Epithelial cell of prostate (primary cell): Measurements from ENCODE around the gene FOXI2.

ENCODE experiments used
- DNase-seq: peaks from one replicate; pipeline ENCODE4 v3.0.0-alpha.2; 2011; ENCODE audit warnings: low read depth, low spot score
- H3K27ac ChIP-seq: fragments of 450-650 bp; 2 replicates; pipeline ENCODE4 v1.5.1; 2017; ENCODE audit warnings: mild to moderate bottlenecking

FOXI2 gene

DNA sequence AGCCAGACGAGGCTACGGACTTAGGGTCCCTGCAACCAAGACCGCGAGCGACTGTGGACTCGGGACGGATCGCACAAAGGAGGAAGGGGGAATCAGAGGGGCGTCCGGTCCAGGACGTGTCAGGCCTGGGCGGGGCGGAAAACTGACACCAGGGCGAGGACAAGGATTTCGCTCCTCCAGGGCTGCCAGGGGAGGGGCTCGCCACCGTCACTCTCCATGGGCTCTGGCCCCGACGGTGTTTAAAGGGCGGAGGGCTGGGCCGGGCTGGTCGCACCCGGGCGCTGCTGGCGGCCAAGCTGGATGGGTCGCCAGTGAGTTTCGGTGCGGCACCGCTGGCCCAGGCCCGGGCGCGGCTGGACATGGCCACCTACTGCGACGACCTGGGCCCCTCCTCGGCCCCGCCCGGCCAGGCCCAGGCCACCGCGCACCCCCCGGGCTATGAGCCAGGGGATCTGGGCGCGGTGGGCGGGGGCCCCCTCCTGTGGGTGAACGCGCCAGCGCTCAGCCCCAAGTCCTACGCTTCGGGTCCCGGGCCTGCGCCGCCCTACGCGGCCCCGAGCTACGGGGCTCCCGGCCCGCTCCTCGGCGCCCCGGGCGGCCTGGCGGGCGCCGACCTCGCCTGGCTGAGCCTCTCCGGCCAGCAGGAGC, at the start of gene FOXI2:
Gene FOXI2, plus strand, starts transcription at position 271 of the 648 bp plus-strand sequence. Its CDS starts 89 bp downstream, at position 360.
- H3K27ac ChIP-seq = no peak within 1 kb of the TSS
- no peak for DNase-seq

DNA sequence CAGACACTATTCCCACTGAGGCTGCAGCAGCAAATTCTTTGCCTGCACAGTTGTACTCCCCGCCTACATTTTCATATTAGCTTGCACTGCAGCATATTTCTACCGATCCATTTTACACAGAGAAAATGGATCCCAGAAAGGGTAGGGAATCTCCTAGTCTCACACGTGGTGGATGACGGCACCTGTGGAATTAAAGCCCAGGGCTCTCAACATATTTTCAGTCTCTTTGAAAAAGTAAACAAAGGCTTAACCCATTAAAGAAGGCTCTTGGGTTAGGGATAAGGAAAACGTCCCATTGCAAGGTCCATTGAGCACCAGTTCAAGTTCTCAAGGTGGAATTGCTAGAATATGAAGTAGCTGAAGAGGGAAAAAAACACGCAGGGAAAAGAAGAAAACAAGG, 49.4 kb upstream of the FOXI2 start:
- no peak overlapping the region for H3K27ac ChIP-seq
- no peak for DNase-seq

- no peak overlapping the region for H3K27ac ChIP-seq
- DNase-seq = no peak
These were observed 46.7 kb upstream of the FOXI2 start for GRCh38 chr10:127690176-127690835.

- no peak overlapping the region for H3K27ac ChIP-seq
- DNase-seq = no peak
These were observed 42.3 kb upstream of the FOXI2 start for GRCh38 chr10:127694580-127695193.

DNA sequence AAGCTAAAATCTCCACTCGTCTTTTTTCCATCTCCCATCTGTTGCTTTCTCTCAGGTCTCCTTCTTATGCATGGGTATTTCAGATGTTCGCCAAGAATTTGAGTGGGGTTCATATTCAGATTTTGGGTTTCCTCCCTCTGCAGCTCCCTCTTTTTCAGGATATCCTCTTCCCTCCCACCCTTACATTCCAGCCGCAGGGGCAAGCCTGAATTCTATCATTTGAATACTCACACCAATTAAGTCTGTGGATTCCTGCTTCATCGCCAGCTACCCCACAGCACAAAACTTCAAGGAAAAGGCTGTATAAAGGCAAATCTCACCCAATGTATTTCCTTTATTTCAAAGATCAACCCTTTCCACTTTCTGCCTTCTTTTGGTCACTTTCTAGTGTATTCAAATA, 41.6 kb upstream of the FOXI2 start:
- no peak for DNase-seq
- no peak overlapping the region for H3K27ac ChIP-seq

GRCh38 chr10:127698886-127699285, 38.1 kb upstream of the FOXI2 start:
- no peak overlapping the region for H3K27ac ChIP-seq
- DNase-seq = no peak

DNA sequence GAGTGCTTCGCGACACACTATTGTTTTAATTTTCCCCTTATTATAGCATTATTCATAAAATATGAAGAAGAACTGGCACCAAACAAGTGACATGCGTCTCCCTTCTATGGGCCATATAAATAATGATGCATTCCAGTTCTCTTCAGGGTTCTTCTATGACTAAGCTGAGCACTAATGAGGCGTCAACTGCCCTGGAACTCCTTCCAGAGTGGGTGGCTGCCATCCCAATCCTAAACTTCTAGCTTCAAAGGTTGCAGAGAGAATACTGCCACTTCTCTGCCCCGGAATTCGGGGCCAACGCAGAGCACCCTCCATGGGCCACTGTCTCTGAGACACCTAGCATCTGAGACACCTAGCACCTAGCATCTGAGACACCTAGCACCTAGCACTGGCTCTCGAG, 37.7 kb upstream of the FOXI2 start:
- DNase-seq = no peak

DNA sequence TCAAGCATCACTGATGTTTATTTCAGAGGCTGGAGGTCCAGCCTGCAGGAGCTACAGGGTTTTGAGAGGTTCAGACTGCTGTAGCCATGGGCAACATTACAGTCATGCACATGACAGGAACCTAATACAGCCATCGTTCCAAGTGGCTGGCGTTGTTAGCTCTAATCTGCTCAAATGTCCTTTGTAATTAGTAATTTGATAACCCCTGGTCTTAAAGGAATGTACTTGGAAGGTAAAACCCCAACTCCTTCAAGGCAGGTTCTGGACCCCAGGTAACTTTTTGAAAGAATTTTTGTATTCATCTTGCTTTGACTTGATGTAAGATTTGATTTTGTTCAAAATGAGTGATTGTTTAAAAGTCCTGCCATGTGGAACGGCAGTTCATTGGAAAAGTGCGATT, 34.7 kb upstream of the FOXI2 start:
- DNase-seq = no peak
- H3K27ac ChIP-seq = no peak overlapping the region

More for the DNA sequence above, 37.7 kb upstream of the FOXI2 start:
- no peak overlapping the region for H3K27ac ChIP-seq

DNA sequence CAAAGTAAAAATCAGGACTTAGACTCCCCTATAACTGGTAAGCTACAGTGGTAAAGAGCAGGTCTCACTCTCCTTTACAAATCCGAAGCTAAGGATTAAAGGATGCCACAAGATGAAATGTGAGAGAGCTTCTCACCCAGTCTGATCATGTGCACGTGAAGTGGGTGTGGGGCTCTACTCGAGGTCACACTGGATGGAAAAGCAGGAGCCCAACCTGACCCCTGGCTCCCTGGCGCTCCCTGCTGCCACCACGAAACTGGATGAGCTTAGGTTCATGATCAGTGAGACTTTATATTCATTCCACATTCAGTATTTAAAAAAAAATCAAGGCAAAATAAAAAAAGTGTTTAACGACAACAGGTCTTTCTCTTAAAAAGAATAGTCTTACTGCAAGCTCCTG, 21.7 kb upstream of the FOXI2 start:
- no peak for DNase-seq
- no peak overlapping the region for H3K27ac ChIP-seq

DNA sequence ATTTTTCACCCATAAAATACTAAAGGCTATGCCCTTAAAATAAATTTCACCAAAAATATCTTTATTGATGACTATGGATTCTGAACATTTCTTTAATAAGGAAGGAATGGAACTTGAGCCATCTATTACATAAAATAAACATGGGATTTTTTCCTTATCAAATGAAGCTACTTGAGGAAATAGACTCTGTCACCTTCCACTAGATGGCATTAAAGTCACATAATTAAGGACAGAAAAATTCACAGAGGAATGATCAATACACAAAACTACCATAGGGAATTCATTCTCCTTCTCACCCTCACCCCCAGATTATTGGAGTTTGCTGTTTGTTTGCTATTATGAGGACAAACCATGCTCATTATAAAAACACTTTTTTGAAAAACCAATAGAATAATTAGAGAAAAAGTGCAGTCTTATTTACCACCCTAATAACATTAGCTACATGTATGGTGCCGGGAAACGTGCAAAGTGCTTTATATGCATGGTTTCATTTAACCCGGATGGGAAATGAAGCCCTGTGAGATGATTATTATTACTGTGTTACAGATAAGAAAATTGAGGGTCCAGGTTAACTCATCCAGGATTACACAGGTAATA, 21.1 kb upstream of the FOXI2 start:
- no peak for DNase-seq

DNA sequence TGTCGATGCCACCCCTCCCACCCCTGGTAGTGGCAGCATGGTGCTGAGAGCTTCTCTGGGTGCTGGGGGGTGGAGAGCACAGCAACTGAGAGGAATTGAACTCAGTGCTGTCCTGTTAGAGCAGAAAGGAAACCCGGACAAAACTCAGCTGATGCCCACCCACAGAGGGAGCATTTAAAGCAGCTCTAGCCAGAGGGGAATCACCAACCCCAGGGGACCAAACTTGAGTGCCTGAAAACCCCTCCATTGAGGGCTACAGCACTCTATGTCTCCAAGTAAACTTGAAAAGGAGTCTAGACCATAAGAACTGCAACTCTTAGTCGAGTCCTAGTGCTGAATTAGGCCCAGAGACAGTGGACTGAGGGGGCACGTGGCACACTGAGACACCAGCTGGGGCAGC, 16.8 kb upstream of the FOXI2 start:
- no peak overlapping the region for H3K27ac ChIP-seq
- no peak for DNase-seq

More for the DNA sequence above, 21.1 kb upstream of the FOXI2 start:
- H3K27ac ChIP-seq = no peak overlapping the region

DNA sequence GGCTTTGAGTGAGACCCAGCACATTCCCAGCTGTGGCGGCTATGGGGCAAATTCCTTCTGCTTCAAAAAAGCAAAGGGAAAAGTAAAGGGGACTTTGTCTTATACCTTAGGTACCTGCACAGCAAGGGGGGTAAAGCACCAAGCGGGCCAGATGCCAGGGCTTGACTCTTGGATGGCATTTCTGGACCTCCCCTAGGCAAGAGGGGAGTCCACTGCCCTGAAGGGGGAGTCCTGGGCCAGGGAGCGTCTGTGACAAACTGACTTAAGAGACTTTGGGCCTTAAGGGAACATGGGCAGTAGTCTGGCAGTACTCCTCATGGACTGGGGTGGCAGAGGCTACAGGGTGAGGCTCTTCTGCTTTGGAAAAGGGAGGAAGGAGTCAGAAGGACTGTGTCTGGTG, 16.1 kb upstream of the FOXI2 start:
- no peak overlapping the region for H3K27ac ChIP-seq
- DNase-seq = no peak

DNA sequence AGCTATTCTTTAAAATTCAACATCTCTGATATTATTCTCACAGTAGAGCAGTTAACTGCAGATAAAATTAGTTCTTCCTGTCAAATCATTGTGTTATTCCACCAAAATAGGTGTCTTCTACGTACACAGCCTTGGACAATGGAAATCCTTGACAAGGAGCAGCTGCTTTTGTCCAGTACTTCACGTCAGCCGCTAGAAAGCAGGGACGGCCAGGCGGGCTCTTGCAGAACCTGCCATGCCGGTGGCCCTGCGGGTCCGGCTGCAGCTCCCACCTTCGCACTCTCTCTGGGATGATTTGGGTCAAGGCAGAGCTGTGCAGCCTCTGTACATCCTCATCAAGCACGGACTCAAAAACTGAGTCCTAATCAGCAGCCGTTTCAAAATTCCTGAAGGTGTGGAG, 2.2 kb upstream of the FOXI2 start:
- no peak overlapping the region for H3K27ac ChIP-seq
- no peak for DNase-seq

DNA sequence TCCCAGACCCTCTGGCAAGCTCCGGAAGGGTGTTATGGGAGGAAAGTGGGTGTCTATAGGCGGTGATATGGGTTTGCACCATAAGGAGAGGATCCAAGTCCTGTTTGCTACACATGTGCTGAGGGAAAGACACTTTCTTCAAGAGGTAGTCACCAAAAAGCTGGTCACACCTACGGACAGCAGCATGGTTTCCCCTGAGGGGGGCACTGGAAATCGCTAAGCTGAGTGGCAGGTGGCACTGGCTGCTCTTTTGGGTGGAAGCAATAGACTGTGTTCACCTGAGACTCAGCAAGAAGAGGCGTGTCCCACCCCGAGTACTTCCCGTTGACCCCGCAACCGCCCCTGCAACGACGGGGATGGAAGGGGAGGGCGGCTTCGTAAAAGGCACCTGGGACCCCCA, 1.8 kb upstream of the FOXI2 start:
- no peak for DNase-seq
- H3K27ac ChIP-seq = no peak overlapping the region

GRCh38 chr10:127735723-127736221, 1.2 kb upstream of the FOXI2 start:
- DNase-seq = no peak
- H3K27ac ChIP-seq = no peak overlapping the region

- no peak overlapping the region for H3K27ac ChIP-seq
These were observed 617 bp upstream of the FOXI2 start for GRCh38 chr10:127736222-127736914.

GRCh38 chr10:127737563-127738511, 852 bp downstream of the FOXI2 start:
- H3K27ac ChIP-seq = no peak overlapping the region
- no peak for DNase-seq

More at GRCh38 chr10:127736222-127736914, 617 bp upstream of the FOXI2 start:
- DNase-seq = no peak

DNA sequence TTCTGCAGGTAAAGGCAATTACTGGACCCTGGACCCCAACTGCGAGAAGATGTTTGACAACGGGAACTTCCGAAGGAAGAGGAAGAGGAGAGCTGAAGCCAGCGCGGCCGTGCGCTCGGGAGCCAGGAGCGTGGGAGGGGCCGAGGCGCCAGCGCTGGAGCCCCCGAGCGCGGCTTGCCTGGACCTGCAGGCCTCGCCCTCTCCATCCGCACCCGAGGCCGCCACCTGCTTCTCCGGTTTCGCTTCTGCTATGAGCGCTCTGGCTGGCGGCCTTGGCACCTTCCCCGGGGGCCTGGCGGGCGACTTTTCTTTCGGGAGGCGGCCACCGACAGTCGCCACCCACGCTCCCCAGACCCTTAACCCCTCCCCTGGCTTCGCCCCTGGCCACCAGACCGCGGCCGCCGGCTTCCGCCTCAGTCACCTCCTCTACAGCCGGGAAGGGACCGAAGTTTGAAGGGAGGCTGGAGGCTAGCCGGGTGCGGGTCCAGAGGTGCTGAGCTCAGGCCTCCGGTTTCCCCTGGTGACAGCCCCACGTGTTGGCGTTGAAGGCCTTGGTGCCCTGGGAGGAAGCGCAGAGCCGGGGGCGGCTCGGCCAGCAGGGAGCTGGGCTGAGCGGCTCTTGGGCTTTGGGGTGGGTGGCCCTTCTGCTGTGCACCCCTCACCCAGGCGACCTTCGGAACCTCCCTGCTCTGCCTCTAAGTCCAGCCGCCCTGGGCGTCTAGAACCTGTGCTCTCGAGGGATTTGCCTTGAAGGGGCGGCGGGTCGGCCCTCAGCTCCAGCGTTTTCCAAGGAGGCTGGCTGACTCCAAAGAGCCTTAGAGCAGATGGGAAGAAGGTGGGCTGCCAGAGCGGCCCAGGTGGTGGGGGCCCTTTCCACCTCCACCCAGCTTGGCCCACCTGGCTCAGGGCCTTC, 1.8 kb downstream of the FOXI2 start:
- DNase-seq = no peak
- no peak overlapping the region for H3K27ac ChIP-seq
